Measurements from ENCODE around the gene KLF18.

GRCh38 chr1:44131411-44131810 is 10.0 kb downstream of the KLF18 start:
- TF ChIP-seq, protein P1, sequence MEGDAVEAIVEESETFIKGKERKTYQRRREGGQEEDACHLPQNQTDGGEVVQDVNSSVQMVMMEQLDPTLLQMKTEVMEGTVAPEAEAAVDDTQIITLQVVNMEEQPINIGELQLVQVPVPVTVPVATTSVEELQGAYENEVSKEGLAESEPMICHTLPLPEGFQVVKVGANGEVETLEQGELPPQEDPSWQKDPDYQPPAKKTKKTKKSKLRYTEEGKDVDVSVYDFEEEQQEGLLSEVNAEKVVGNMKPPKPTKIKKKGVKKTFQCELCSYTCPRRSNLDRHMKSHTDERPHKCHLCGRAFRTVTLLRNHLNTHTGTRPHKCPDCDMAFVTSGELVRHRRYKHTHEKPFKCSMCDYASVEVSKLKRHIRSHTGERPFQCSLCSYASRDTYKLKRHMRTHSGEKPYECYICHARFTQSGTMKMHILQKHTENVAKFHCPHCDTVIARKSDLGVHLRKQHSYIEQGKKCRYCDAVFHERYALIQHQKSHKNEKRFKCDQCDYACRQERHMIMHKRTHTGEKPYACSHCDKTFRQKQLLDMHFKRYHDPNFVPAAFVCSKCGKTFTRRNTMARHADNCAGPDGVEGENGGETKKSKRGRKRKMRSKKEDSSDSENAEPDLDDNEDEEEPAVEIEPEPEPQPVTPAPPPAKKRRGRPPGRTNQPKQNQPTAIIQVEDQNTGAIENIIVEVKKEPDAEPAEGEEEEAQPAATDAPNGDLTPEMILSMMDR (IDR thresholded peaks at IDR 0.05 in 2 of 3, conservative IDR thresholded peaks at IDR 0.05 in 1 of 3; ENCODE audit: borderline replicate concordance in 1 of 3, insufficient read depth in 1 of 3, low read depth in 2 of 3, low read length in 2 of 3), result no peak
- TF ChIP-seq, protein P2, sequence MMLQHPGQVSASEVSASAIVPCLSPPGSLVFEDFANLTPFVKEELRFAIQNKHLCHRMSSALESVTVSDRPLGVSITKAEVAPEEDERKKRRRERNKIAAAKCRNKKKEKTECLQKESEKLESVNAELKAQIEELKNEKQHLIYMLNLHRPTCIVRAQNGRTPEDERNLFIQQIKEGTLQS (IDR thresholded peaks at IDR 0.05), result no peak
- TF ChIP-seq POLR2A (IDR thresholded peaks at IDR 0.05; ENCODE audit: borderline replicate concordance, extremely low read depth, insufficient read depth, insufficient read length) (no peak), EZH2 (IDR thresholded peaks at IDR 0.05) (no peak)
- TF ChIP-seq, protein P3, sequence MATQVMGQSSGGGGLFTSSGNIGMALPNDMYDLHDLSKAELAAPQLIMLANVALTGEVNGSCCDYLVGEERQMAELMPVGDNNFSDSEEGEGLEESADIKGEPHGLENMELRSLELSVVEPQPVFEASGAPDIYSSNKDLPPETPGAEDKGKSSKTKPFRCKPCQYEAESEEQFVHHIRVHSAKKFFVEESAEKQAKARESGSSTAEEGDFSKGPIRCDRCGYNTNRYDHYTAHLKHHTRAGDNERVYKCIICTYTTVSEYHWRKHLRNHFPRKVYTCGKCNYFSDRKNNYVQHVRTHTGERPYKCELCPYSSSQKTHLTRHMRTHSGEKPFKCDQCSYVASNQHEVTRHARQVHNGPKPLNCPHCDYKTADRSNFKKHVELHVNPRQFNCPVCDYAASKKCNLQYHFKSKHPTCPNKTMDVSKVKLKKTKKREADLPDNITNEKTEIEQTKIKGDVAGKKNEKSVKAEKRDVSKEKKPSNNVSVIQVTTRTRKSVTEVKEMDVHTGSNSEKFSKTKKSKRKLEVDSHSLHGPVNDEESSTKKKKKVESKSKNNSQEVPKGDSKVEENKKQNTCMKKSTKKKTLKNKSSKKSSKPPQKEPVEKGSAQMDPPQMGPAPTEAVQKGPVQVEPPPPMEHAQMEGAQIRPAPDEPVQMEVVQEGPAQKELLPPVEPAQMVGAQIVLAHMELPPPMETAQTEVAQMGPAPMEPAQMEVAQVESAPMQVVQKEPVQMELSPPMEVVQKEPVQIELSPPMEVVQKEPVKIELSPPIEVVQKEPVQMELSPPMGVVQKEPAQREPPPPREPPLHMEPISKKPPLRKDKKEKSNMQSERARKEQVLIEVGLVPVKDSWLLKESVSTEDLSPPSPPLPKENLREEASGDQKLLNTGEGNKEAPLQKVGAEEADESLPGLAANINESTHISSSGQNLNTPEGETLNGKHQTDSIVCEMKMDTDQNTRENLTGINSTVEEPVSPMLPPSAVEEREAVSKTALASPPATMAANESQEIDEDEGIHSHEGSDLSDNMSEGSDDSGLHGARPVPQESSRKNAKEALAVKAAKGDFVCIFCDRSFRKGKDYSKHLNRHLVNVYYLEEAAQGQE (IDR thresholded peaks at IDR 0.05; ENCODE audit: low read depth), result no peak
